RKO (cell line): Measurements from ENCODE around the gene SERPINA12.
"Not testable (repeated sequence)": the region's sequence is repeated elsewhere in the genome, so short reads cannot be mapped to it uniquely, and the experiment has no call there.

Source experiments
- DNase-seq: peaks from one replicate; pipeline ENCODE4 v3.0.0-alpha.2; 2016; ENCODE audit warnings: low spot score

SERPINA12 gene

GRCh38 chr14:94491511-94491910 is 17.8 kb downstream of the SERPINA12 start:
- DNase-seq, result no peak

GRCh38 chr14:94489336-94489735 is 19.9 kb downstream of the SERPINA12 start:
- DNase-seq, result no peak

- DNase-seq, result no peak
Observed at GRCh38 chr14:94486883-94487282, 22.4 kb downstream of the SERPINA12 start.

GRCh38 chr14:94485944-94486841 is 23.1 kb downstream of the SERPINA12 start:
- DNase-seq, result peak; percentile 46

GRCh38 chr14:94484481-94484880 is 24.8 kb downstream of the SERPINA12 start:
- no peak for DNase-seq

GRCh38 chr14:94483729-94484275 is 25.5 kb downstream of the SERPINA12 start:
- DNase-seq, result peak; percentile 38

DNA sequence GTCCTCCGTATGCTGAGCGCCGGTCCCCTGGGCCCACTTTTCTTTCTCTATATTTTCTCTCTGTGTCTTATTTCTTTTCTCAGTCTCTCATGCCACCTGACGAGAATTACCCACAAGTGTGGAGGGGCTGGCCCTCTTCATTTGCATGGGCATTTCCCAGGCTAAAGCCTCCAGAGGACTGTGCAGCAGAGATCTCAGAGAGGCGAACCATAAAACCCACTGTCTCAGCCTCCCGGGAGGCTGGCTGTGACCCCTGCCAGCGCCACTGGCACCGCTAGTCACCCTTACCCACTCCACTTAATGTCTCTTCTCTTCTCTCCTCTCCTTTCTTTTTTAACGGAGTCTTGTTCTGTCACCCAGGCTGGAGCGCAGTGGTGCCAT is 26.2 kb downstream of the SERPINA12 start:
- DNase-seq, result no peak

DNA sequence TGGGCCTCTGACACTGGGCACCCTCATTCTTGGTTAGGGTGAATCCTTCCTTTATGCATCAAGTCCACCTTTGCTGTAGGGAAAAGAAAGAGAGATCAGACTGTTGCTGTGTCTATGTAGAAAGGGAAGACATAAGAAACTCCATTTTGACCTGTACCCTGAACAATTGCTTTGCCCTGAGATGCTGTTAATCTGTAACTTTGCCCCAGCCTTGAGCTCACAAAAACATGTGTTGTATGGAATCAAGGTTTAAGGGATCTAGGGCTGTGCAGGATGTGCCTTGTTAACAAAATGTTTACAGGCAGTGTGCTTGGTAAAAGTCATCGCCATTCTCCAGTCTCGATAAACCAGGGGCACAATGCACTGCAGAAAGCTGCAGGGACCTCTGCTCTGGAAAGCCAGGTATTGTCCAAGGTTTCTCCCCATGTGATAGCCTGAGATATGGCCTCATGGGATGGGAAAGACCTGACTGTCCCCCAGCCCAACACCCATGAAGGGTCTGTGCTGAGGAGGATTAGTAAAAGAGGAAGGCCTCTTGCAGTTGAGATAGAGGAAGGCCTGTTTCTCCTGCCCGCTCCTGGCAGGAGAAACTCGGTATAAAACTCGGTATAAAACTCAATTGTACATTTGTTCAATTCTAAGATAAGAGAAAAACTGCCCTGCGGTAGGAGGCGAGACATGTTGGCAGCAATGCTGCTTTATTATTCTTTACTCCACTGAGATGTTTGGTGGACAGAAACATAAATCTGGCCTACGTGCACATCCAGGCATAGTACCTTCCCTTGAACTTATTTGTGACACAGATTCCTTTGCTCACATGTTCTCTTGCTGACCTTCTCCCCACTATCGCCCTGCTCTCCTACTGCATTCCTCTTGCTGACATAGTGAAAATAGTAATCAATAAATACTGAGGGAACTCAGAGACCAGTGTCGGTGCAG is 26.9 kb downstream of the SERPINA12 start:
- DNase-seq, result not testable (repeated sequence)

GRCh38 chr14:94481468-94482131 is 27.7 kb downstream of the SERPINA12 start:
- DNase-seq, result peak; percentile 51

GRCh38 chr14:94480809-94481208 is 28.5 kb downstream of the SERPINA12 start:
- no peak for DNase-seq

DNA sequence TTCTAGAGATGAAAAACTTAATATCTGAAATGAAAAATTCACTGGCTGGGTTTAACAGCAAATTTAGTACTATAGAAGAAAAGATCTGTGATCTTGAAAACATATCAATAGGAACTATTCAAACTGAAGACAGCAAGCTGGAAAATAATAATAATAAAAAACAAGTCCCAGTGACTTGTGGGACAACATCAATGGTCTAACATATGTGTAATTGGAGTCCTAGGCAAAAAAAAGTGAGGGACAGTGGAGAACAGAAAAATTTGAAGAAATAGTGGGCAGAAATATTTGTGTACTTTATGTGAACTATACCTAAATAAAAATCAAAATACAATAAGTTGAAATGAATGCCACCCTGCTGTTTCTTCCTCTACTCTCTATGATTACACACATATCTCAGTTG is 30.8 kb downstream of the SERPINA12 start:
- DNase-seq, result no peak

DNA sequence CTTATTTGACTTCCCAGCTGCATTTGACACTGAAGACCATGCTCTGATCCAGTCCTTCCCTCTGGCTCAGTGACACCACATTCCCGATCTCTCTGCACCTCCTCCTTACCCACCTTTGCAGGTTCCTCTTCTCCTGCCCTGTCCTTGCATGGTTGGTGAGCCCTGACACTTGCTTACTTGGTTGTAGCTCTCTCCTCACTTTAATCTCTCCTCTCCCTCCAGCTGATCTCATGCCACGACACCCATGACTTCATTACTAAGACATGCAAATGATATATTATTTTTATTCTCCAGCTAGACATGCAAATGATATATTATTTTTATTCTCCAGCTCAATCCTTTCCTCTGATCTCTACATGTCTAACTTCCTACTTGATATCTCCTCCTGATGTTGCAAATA is 33.2 kb downstream of the SERPINA12 start, which contains the start of gene SERPINA9:
Gene SERPINA9, minus strand, starts transcription at position 175 of the 400 bp plus-strand sequence. CDS start 6,357 bp downstream, outside the sequence.
- DNase-seq, result no peak

- DNase-seq, result no peak
Observed at GRCh38 chr14:94474581-94475031, 34.7 kb downstream of the SERPINA12 start.

DNA sequence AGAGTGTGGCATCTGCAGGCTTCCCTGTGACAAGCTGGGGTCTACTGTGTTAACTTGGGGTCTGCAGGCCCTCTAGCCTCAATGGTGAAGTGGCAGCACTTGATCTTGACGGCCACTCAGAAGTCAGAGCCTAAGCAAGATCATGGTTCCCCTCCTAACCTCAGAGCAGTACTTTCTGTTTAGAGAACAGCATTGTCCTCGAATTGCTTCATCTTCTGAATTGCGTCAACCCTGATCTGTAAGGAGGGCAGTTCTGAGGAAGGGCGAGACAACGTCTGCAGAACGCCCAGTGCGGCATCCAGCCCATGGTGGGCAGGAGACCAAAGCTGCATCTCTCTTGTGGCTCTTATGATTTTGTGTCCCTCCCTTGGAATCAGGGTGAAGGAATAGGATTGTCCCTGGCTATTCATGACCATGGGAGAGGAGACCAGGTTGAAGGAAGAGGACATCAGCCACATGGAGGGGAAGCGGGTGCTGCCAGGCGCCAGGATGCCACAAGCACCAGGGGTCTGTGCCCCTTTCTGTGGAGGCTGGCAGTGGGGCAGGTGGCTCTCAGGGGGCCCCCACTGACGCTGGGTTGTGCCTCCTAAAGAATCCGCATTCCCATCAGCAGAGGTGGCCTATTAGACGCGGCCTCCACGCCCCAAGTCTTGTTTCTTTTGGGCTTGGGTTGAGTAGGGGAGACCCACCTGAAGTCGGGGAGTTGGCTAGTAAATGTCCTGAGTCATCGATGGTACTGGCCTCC is 35.4 kb downstream of the SERPINA12 start:
- no peak for DNase-seq

DNA sequence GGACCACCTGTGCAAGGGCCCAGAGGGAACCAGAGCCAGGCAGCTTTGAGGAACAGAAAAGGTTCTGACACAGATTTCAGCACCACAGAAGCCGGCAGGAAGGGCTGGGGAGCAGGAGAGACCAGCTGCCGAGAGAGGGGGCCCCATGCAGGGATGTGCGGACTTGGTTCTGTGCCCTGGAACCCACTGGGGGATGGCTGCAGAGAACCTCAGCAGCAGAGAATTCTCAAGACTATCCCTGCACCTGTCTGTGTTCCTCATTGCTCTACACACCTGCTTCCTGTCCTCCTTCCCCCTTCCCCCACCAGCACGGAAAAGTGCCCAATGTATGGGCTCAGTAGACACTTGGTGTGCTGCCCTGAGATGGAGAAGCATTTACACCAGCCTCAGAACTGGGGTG is 36.4 kb downstream of the SERPINA12 start:
- no peak for DNase-seq

DNA sequence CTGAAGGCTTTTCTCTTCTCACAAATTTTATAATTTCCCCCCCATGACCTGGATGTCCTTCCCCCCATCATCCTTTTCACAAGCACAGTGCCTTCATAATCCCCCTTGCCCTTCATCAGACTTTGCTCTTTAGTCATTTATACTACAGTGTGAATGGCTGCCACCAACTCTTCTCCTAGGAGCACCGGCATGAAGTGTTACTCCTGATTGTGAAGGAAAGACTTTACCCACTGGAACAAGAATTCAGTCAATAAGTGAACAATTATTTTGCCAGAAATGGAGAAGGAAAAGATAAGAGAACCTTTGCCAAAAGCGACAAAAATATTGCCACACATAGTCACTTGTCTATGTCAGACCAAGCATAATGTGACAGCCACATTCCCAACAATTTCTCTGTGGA is 38.2 kb downstream of the SERPINA12 start:
- no peak for DNase-seq

GRCh38 chr14:94470311-94470710 is 39.0 kb downstream of the SERPINA12 start:
- DNase-seq, result no peak

DNA sequence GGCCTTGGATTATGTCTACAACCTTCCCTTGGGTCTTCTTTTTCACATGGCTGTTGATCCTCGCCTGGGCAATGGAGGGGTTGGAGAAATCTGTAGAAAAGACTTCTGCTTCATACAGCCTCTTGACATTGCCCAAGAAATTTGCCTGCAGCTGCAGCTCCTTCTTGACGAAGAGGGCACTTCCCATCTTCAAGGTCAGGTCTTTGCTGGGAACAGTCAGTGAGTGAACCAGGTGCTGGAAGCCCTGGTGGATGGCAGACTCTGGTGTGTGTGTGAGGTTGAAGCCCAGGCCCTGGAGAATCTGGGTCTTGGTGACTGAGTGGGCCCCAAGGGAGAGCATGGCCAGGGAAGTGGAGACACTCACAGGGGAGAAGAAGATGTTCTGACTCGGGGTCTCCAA is 40.0 kb downstream of the SERPINA12 start:
- DNase-seq, result no peak

DNA sequence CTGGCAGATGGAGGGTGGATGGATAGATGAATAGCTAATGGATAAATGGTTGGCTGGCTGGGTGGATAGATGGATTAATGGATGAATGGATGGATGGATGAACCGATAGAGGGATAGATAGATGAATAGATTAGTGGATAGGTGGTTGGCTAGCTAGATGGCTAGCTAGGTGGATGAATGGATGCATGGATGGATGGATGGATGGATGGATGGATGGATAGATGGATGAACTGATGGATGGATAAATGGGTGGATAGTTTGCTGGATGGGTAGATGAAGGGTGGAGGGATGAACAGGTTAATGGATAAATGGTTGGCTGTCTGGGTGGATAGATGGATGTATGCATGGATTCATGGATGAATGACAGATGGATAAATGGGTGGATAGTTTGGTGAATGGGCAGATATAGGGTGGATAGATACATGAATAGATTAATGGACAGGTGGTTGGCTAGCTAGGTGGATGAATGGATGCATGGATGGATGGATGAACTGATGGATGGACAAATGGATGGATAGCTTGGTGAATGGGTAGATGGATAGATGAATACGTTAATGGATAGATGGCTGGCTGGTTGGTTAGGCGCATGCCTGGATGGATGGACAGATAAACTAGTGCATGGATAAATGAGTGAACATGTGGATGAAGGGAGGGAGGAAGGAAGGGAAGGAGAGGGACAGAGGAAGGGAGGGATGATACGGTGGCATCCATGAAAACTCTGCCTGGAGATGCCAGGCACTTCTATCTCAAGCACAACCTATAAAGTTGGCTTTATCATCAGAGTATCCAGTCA is 41.3 kb downstream of the SERPINA12 start:
- no peak for DNase-seq

DNA sequence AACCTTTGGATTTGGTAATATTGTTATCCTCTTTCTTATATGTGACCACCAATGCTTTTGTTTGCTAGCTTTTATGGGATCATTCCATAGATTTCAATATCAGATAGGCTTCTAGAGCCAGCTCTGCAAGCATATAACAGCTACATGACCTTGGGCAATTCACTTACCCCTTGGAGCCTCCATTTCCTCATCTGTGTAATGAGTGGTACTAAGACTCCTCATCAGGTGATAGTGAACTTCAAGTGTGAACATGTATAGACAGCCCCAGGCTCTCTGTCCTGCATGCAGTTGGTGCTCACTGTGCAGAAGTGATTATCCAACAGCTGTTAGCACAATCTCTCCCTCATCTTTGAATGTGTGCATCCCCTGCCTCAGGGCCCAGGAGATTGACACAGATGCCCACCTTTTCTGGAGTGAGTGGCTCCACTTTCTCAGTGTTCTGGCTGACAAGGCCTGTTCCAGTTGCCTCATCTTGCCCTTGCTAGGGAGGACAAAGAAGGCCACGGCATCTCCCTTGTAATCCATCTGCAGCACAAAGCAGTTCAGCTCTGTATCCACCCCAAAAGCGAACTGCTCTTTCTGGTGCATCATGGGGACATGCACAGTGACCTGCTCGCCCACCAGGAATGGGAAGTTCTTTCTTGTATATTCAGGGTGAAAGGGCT is 42.4 kb downstream of the SERPINA12 start:
- no peak for DNase-seq
